Body of pancreas (tissue), 4 donors: ENCODE measurements around the gene ZNF484. TPM values are rescaled to one million over a fixed set of nuclear protein-coding genes. Genes with fewer than 3 reads are reported as not detected.
"Not testable (repeated sequence)": the region's sequence is repeated elsewhere in the genome, so short reads cannot be mapped to it uniquely, and the experiment has no call there.

Source experiments
- ATAC-seq: fragments of 150-250 bp; one replicate; pipeline ENCODE4 v1.9.1; 2016
- DNase-seq, 4 donors: peaks; one replicate each; pipeline ENCODE4 v3.0.0-alpha.2; 2019
- H3K27ac ChIP-seq, 4 donors: fragments of 200-600 bp; sonication (generic); 1 replicate in 3 of 4; 2 replicates in 1 of 4; pipeline versions ENCODE4 v1.5.1 to v1.6.1; 2016 to 2019; ENCODE audit warnings: mild to moderate bottlenecking in 1 of 4, mixed read lengths in 1 of 4, moderate library complexity in 1 of 4
- H3K27me3 ChIP-seq, 2 donors: fragments of 200-600 bp; sonication (generic); one replicate each; pipeline ENCODE4 v1.6.0; 2016; ENCODE audit warnings: mild to moderate bottlenecking in 1 of 2
- H3K36me3 ChIP-seq, 2 donors: fragments of 200-600 bp; sonication (generic); replicated peaks in 1 of 2; 2 replicates each; pipeline ENCODE4 v1.5.1; 2016; ENCODE audit warnings: low read depth in 2 of 2; ENCODE audit not compliant: insufficient read depth in 1 of 2
- H3K4me1 ChIP-seq: fragments of 200-600 bp; sonication (generic); one replicate; pipeline ENCODE4 v1.6.0; 2016
- H3K4me3 ChIP-seq, 2 donors: fragments of 200-600 bp; sonication (generic); 1 replicate in 1 of 2; 2 replicates in 1 of 2; pipeline ENCODE4 v1.5.1; 2016 to 2019
- H3K9me3 ChIP-seq, 3 donors: fragments of 200-600 bp; sonication (generic); 1 replicate in 2 of 3; 2 replicates in 1 of 3; pipeline ENCODE4 v1.5.1; 2016
- POLR2A ChIP-seq, 3 donors: fragments of 450-650 bp; IDR thresholded peaks; one replicate each; pipeline ENCODE4 v1.6.1; 2016; ENCODE audit warnings: antibody characterized with exemption in 3 of 3, mild to moderate bottlenecking in 2 of 3
- WGBS, 2 donors: methylation state at CpG; one replicate each; pipeline ENCODE4 v1.1.5; 2017; 5-methylcytosine and 5-hydroxymethylcytosine counted together
- intact Hi-C: fragments of 100-400 bp; cut with DNase I; formaldehyde crosslinking; loops from one replicate; pipeline ENCODE4 v1.15.1; 2023
- total RNA-seq, 2 donors: library from RNA; depleted of rRNA; stranded (reverse); fragments of >200 nt; gene quantifications; one replicate each; pipeline ENCODE4 v1.1.0, GENCODE V29; 2016
- TF ChIP-seq, protein P1 (sequence below), 7 experiments: fragments of 450-650 bp in 4 of 7; fragments of 200-600 bp in 3 of 7; sonication (generic) in 3 of 7; IDR thresholded peaks; one replicate each; pipeline ENCODE4 v1.5.1; 2016 to 2019; ENCODE audit warnings: antibody characterized with exemption in 7 of 7

Gene ZNF484
- total RNA-seq, 2 donors from 2014 or later = 5.3 to 7.0 TPM

DNA sequence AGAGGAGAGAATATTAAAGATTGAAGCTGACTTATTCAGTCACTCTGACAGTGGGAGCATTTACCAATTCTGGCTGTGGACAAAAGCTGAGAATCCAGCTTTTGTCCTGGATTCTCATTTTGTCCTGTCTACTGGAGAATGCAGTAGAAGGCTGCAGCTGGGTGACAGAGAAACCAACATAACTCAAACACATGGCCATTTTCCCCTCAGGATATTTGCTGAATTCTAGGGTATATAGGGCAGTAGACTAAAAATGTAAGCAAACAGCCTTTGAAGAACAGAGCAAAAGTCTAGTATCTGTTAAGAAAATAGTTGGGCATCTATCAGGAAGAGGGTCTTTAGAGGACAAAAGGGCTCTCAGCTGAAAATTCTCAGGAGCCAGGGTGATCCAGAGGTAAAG, 20.6 kb downstream of the ZNF484 start:
- Histone ChIP-seq H3K4me3 (no peak overlapping the region), H3K27ac (no peak overlapping the region), H3K4me1 (no peaks in the 10 kb centered on the region), H3K9me3 (no peaks in the 10 kb centered on the region), H3K36me3 (peaks cover 0 to 15% of the 10 kb centered on the region in 2 donors), H3K27me3 (no peaks in the 10 kb centered on the region)
- TF ChIP-seq, protein P1, sequence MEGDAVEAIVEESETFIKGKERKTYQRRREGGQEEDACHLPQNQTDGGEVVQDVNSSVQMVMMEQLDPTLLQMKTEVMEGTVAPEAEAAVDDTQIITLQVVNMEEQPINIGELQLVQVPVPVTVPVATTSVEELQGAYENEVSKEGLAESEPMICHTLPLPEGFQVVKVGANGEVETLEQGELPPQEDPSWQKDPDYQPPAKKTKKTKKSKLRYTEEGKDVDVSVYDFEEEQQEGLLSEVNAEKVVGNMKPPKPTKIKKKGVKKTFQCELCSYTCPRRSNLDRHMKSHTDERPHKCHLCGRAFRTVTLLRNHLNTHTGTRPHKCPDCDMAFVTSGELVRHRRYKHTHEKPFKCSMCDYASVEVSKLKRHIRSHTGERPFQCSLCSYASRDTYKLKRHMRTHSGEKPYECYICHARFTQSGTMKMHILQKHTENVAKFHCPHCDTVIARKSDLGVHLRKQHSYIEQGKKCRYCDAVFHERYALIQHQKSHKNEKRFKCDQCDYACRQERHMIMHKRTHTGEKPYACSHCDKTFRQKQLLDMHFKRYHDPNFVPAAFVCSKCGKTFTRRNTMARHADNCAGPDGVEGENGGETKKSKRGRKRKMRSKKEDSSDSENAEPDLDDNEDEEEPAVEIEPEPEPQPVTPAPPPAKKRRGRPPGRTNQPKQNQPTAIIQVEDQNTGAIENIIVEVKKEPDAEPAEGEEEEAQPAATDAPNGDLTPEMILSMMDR (IDR thresholded peaks at IDR 0.05) = no peak
- TF ChIP-seq POLR2A (IDR thresholded peaks at IDR 0.05) = no peak
- intact Hi-C loops = no loop called here
- DNase-seq (no peak), ATAC-seq (no peak)

DNA sequence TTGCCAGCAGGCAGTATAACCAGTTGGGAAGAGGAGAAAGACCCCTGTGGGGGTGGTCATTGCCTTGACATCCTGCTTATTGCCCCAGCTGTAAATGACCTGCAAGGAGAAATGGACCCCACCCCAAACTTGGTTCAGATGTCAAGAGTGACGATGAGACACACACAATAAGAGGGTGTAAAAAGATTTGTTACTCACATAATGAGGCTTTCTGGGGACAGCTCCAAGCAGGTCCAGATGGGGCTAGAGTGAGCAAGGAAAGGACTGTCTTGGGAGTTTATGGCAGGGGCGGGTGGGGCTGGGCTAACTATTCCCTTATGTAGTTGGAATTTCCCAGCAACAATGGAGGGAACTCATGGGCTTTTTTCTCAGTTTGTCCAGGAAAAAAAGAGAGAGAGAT, 24.1 kb downstream of the ZNF484 start:
- Histone ChIP-seq H3K4me3 (no peak overlapping the region), H3K36me3 (peaks cover 6 to 19% of the 10 kb centered on the region in 2 donors), H3K4me1 (no peaks in the 10 kb centered on the region), H3K27ac (no peak overlapping the region), H3K27me3 (no peaks in the 10 kb centered on the region), H3K9me3 (no peaks in the 10 kb centered on the region)
- TF ChIP-seq POLR2A (IDR thresholded peaks at IDR 0.05) = no peak
- TF ChIP-seq, protein P1 (IDR thresholded peaks at IDR 0.05) = no peak
- 78 to 97% methylated on average over 2 of the region's 2 CpGs for WGBS, 2 donors
- DNase-seq (no peak), ATAC-seq (no peak)
- intact Hi-C loops = no loop called here

DNA sequence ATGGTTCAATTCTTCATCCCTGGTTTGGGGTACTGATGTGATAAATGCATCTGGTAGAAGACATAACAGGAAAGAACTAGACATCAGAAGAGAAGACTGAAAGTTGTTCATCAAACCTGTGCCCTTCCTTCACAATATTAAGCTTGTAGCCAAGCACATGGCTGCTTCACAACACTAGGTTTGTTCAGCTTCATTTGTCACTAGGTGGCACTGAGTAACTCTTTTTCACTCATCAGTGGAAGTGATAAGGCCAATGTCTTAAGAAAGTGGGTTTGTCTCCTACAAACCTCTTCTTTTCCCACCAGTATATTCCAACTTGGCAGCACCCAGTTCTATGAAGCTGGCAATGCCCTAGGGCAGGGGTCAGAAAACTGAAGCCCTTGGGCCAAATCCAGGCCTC, 26.9 kb downstream of the ZNF484 start:
- no peak for ATAC-seq
- no peaks in the 10 kb centered on the region for H3K27me3 ChIP-seq
- no peak for DNase-seq
- H3K27ac ChIP-seq = no peak overlapping the region
- no peak for TF ChIP-seq POLR2A (IDR thresholded peaks at IDR 0.05)
- TF ChIP-seq, protein P1 (IDR thresholded peaks at IDR 0.05) = no peak
- intact Hi-C loops = no loop called here
- H3K9me3 ChIP-seq = peaks cover 0 to 21% (median 0%) of the 10 kb centered on the region in 3 donors
- H3K4me1 ChIP-seq = no peaks in the 10 kb centered on the region
- peaks cover 18 to 33% of the 10 kb centered on the region in 2 donors for H3K36me3 ChIP-seq
- no peak overlapping the region for H3K4me3 ChIP-seq

DNA sequence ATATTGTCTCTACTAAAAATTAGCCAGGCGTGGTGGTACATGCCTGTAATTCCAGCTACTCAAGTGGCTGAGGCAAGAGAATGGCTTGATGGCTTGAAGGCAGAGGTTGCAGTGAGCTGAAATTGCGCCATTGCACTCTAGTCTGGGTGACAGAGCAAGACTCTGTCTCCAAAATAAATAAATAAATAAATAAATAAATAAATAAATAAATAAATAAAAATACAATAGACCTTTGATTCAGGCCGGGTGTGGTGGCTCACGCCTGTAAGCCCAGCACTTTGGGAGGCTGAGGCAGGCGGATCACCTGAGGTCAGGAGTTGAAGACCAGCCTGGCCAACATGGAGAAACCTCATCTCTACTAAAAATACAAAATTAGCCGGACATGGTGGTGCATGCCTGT, 29.1 kb downstream of the ZNF484 start:
- H3K27me3 ChIP-seq, H3K4me1 ChIP-seq, DNase-seq, ATAC-seq, H3K27ac ChIP-seq, H3K4me3 ChIP-seq, intact Hi-C loops: not testable (repeated sequence)
- 92 to 99% methylated on average over 6 of the region's 6 CpGs for WGBS, 2 donors
- Histone ChIP-seq H3K36me3 (peaks cover 18 to 23% of the 10 kb centered on the region in 2 donors), H3K9me3 (peaks cover 0 to 33% (median 0%) of the 10 kb centered on the region in 3 donors)

DNA sequence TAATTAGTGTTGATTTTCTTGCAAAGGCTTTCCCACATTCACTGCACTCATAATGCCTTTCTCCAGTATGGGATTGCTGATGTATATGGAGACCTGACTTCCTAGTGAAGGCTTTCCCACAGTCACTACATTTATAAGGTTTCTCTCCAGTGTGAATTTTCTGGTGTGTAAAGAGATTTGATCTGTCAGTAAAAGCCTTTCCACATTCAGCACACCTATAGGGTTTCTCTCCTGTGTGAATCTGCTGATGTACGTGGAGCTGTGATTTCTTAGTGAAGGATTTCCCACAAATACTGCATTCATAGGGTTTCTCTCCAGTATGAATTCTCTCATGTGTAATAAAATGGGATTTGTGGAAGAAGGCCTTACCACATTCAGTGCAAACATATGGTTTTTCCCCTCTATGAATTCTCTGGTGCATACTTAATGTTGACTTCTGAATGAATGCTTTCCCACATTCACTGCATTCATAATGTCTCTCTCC, 31.1 kb downstream of the ZNF484 start:
- intact Hi-C loops = no loop called here
- H3K27me3 ChIP-seq = no peaks in the 10 kb centered on the region
- H3K36me3 ChIP-seq = peaks cover 18% of the 10 kb centered on the region in 2 donors
- no peak for TF ChIP-seq POLR2A (IDR thresholded peaks at IDR 0.05)
- TF ChIP-seq, protein P1 (IDR thresholded peaks at IDR 0.05) = no peak
- DNase-seq (no peak), ATAC-seq (no peak)
- H3K27ac ChIP-seq = no peak overlapping the region
- H3K9me3 ChIP-seq = peaks cover 0 to 33% (median 0%) of the 10 kb centered on the region in 3 donors
- 83 to 96% methylated on average over 1 of the region's 1 CpG for WGBS, 2 donors
- no peaks in the 10 kb centered on the region for H3K4me1 ChIP-seq
- H3K4me3 ChIP-seq = no peak overlapping the region

DNA sequence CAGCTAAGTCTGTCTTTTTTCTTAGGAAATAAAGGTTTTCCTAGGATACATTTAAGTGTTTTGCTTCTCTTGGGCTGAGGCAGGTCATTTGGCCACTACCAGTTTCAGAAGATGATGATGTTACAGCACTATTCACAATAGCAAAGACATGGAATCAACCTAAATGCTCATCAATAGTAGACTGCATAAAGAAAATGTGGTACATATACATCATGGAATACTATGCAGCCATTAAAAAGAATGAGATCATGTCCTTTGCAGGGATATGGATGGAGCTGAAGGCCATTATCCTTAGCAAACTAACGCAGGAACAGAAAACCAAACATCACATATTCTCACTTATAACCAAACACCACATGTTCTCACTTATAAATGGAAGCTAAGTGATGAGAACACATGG, 39.4 kb downstream of the ZNF484 start:
- H3K27ac ChIP-seq, intact Hi-C loops, H3K4me3 ChIP-seq, ATAC-seq, H3K36me3 ChIP-seq, H3K27me3 ChIP-seq, H3K4me1 ChIP-seq, DNase-seq: not testable (repeated sequence)
- H3K9me3 ChIP-seq = peaks cover 0 to 25% (median 0%) of the 10 kb centered on the region in 3 donors
- WGBS, 2 donors = 93 to 96% methylated on average over 1 of the region's 1 CpG
